ENCODE measurements around the gene IER5.

The IER5 gene

DNA sequence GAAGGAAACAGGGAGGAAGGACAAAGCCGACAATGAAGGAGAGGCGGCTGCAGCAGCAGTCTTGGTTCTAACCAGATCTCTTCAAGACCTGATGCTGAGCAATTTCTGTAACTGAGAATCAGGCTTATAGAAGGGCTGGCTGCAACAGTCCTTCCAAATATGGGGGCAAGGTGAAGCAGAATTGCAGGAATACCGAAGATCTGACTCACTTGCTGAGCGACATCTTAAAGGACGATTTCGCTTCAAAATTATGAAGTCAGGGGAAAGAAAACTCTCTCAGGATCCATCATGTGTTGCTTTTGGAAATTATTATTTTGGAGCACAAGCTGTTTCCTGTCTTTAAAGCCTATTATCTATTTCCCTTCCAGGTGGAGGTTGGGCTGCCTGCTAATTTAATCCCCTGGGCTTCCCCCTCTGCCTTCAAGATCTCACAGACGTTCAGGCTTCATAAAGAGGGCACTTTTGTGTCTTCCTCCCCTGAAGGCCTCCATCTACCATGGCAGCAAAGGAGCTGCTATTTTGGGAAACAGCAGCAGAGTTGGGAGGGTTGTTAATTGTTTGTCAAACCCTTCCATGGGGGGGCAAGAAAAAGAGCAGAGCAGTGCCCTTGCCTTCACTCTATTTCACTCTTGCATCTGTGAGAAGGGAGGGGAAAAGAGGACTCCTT is 10.8 kb upstream of the IER5 start:
- DNase-seq = peak; percentile 86

GRCh38 chr1:181079382-181079781 is 9.1 kb upstream of the IER5 start:
- peak; percentile 42 for DNase-seq

DNA sequence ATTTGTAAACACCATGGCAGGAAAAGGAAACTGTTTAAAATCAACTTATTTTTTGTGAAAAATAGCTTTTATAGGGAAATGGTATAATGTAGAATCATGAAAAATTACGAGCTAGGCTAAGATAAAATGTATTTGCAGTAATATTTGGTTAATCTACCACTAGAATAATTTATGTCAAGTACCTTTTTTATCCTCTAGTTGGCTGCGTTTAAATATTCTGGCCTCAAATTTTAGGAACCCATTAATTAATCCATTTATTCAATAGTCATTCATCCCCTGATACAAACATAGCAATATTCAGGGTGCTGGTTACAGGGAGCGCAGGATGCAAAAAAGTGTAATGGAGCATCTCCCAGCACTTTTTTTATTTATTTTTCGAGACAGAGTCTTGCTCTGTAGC is 8.6 kb upstream of the IER5 start:
- DNase-seq = no peak

DNA sequence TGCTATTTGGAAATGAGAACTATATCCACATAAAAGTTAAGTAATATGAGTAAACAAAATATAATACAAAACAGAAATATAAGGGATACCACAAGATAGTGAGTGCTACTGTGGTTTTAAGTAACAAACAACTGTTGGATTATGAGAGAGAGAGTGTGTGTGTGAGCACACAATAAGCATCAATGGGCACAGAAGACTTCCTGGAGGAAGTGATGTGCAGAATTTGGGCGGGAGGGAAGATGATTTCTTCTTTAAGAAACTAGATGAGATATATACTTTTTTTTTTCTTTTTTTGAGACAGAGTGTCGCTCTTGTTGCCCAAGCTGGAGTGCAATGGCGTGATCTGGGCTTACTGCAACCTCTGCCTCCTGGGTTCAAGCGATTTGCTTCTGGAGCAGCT is 7.9 kb upstream of the IER5 start:
- no peak for DNase-seq

DNA sequence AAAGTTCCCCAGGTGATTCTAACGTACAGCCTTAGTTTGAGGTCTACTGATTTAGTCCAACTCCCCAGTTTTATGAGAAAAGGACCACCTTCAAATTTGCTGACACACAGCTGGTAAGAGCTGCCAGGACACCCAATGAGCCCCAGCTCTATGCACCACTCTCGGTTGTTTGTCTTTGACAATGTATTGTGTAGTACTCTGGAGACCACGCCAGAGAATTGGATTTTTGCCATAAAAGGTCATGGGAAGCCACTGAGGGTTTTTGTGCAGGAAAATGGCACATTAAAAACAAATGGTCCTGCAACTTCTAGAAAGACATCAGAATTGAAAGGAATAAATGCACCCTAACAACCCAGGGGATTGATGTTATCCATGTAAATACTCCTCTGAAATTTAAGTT is 7.1 kb upstream of the IER5 start:
- DNase-seq = no peak

DNA sequence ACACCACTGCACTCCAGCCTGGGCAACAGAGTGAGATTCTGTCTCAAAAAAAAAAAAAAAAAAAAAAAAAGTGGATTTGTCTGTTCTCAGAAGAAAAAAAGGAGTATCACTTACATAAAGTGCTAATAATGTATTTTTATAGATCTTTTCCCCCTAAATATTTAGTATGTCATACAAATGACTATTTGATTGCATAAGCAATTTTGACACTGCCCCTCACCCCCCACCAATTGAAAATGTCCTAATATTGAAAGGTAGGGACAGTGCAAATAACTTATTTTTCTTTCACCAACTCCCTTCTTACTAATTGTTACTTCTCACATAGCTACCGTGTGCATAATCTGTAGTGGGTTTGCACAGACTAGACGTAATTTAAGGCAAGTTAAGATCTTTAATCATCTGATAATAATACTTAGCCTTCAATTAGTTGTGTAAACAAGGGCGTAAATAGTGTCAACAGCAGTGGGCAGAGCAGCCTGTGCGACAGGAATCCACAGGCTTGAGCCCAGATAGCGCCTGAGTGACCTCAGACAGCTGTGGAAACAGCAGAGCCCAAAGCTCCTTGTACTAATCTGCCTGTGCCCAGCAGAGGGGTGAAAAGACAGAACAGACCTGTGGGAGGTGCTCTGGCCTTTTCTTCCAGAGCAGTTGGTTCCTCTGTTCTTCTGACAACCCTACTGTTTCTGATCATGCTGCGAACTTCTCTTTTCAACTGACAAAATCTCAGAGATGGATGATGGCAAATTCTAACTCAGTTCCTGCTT is 4.5 kb upstream of the IER5 start:
- DNase-seq = peak; percentile 47

GRCh38 chr1:181084606-181084969 is 3.9 kb upstream of the IER5 start:
- DNase-seq = no peak

DNA sequence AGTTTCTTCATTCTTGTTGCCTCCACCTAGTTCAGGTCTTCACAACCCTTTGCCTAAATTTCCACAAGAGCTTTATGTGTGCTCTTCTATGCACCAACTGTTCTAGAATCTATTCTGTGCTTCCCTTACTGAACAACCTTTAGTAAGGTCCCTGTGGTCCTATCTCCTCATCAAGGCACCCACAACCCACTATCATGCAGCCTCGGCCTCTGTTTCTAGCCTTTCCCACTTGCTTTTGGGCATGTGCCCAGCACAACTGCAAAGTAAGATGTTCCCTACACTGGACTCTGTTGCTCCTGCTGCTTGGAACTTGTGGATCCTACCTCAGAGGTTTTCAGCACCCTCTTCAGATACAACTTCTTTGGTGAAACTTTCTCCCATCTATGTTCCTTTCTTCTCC is 2.4 kb upstream of the IER5 start:
- no peak for DNase-seq

DNA sequence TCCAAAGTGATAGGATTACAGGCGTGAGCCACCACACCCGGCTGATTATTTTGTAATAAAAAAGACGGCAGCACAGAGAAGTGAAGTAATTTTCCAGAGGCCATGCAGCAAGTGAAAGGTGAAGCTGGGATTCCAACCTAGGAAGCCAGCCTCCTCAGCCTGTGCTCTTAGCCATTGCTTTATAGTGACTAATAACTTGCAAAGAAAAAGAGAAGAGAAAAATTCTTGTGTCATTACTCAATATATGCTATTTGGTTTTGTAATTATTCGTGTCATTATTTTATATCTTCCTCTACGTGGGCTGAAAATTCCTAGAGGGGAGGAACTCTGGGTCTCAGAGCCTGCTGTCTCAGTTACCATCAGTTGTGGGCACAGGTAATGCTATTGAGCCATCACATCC is 1.6 kb upstream of the IER5 start:
- peak; percentile 77 for DNase-seq

DNA sequence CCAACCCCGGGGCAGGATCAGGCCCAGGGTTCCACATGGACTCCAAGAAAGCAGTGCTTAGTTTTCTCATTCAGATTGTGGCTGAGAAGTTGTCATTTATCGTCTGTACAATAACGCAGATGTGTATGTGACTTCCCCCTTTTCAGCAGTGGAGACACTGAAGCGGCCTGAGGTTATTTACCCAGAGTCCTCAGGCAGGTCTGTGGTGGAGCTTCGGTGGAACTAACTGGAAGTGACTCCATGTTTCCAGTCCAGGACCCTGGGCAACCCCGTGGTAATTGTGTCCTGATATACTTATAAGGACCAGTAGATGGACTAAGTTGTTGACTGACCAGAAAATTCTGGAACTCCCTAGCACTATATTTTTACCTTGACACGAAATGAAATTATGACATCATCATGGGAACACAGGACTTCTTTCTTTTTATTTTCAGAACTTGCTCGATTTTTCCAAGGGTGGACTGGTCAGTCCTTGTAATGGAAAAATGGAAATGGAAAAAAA is 1.0 kb upstream of the IER5 start:
- no peak for DNase-seq

- DNase-seq = no peak
Measured at GRCh38 chr1:181089017-181089675, 646 bp downstream of the IER5 start.

- peak; percentile 47 for DNase-seq
Measured at GRCh38 chr1:181089676-181090544, 1.4 kb downstream of the IER5 start.

- no peak for DNase-seq
Measured at GRCh38 chr1:181090641-181091126, 2.2 kb downstream of the IER5 start.

- no peak for DNase-seq
Measured at GRCh38 chr1:181091309-181092040, 3.0 kb downstream of the IER5 start.

GRCh38 chr1:181092056-181092455 is 3.6 kb downstream of the IER5 start:
- no peak for DNase-seq

DNA sequence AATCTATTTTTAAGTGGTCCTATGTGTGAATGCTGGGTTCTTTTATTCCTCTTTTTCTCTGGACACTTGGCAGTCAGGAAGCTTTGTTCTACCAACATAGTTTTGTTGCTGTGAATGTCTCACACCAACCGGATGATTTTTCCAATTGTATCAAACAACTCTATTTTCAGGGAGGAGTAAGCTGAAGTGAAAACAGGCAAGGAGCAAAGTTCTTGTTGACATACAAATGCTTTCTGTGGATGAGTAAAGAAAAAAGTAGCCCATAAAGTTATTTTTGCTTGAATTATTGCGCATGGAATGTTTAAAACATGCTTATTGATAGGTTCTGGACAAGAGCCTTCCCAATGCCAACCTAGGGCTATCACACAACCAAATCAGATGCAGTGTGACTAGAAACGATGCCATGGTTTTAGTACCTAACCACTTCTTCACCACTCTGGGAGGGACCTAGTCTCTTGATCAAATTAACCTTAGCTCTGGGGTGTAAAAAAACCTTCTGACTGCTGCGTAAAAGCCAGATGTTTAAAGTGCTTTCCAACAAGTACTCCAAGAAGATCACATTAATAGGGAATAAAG is 4.5 kb downstream of the IER5 start:
- DNase-seq = no peak

DNA sequence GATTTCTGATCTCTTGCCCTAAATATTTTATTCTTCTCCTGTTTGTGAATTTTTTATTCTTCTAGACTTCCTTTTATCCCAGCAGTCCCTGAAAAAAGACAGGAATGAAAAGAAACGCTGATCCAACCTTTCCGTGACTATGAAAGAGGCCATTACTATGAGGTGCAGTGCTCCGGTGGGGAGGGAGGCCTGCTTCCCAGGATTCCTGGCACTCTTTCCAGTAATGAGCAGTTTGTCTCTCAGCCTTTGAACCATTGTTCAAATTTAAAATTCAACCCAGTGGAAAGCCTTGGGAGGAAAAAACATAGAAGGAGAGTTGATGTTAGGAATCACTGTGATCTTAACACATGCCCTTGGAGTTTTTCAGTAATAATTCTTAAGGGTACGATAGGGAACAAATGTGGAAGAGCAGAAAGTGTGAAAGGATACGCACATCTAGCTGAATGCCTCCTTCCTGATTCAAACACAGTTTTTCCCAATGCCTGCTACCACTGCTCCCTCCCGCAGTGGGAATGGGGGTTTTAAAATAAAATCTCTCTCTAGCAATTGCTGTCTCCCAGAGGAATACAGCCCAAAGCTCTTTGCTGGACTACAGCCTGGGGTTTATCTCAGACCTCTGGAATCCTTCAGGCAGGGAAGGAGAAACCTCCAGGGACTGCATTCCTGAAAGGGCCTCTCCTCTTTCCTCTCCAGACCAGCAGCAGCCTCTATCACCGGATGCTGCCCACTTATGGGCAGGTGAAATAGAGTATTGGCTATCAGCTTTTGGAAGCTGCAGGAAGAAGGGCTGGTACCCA is 6.1 kb downstream of the IER5 start:
- peak; percentile 97 for DNase-seq

DNA sequence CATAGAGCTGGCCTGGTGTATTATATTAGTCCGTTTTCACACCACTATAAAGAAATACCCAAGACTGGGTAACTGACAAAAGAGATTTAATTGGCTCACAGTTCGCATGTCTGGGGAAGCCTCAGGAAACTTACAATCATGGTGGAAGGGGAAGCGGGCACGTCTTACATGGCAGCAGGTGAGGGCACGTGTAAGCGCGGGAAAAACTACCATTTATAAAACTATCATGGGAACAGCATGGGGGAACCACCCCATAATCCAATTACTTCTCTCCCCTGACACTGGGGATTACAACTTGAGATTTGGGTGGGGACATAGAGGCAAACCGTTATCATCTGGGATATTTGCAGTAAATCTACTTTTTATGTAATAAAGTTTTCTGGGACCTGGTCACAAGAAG is 6.8 kb downstream of the IER5 start:
- no peak for DNase-seq

DNA sequence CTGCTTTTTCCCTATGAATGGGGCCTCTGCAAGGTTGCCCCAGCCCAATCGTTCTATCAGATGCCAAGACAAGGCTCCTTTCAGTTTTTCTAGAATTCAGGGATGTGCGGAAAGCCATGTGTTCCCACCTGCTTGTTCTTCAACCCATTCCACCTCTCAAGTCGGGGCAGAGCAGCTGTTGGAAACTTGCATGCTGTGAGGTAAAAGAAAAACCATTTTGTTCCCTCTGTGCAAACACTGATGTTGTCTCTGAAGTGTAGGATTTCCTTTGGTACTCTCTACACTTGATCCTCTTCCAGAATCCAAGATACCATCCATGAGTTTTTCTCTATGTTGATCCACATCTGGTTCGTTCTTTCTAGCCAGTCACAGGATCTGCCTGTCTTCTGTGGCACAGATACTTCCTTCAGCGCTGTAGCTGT is 7.3 kb downstream of the IER5 start:
- no peak for DNase-seq

GRCh38 chr1:181097242-181097641 is 8.7 kb downstream of the IER5 start:
- DNase-seq = no peak
